HCT116 (cell line): ENCODE results near the gene TCEAL9. TPM values are rescaled to one million over a fixed set of nuclear protein-coding genes. Genes with fewer than 3 reads are reported as not detected.

Experiments
- ATAC-seq: fragments of 200-7000 bp; cut with Tn5 transposase; 2 replicates; pipeline ENCODE4 v1.9.1; 2020; ENCODE audit warnings: mild to moderate bottlenecking, moderate library complexity
- BruUV-seq: library from RNA; stranded (reverse); fragments of 400-500 nt; replicated peaks from 2 replicates; lab custom pipeline; 2021; lab: Mats Ljungman, UMichigan
- CTCF ChIA-PET: fragments of 300-600 bp; sonication (Branson Sonifier 250); formaldehyde crosslinking; loops from one replicate; lab custom pipeline; 2021; ENCODE audit warnings: antibody characterized with exemption; lab: Charles Lee
- POLR2A ChIA-PET: fragments of 300-600, 350-600 bp; sonication (Branson Sonifier 250); formaldehyde crosslinking; loops from one replicate; lab custom pipeline; 2021; ENCODE audit warnings: antibody characterized with exemption; lab: Charles Lee
- RAD21 ChIA-PET, 2 experiments: fragments of 300-600 bp; sonication (Branson Sonifier 250); formaldehyde crosslinking; loops; one replicate each; lab custom pipeline; 2023; ENCODE audit warnings: low total read pairs in 2 of 2; ENCODE audit not compliant: uncharacterized antibody in 2 of 2, unreplicated experiment in 2 of 2, low non-redundant PET in 1 of 2; lab: Charles Lee
- DNase-seq: peaks from one replicate; pipeline ENCODE4 v3.0.0-alpha.2; 2010; ENCODE audit warnings: low read depth, low spot score
- H2AFZ ChIP-seq: fragments of 200-600 bp; shearing (Covaris generic), sonication (generic); 2 replicates; pipeline ENCODE4 v1.6.1; 2017; ENCODE audit warnings: low read depth, mixed run types, mixed read lengths, antibody characterized with exemption, low read length; ENCODE audit not compliant: poor library complexity, severe bottlenecking
- H3K27ac ChIP-seq: 2 replicates; pipeline ENCODE4 v1.5.1; 2012; ENCODE audit warnings: low read depth, low read length
- H3K27me3 ChIP-seq: fragments of 200-600 bp; sonication (generic); 2 replicates; pipeline ENCODE4 v1.6.1; 2016; ENCODE audit warnings: mixed run types, low read length, mixed read lengths; ENCODE audit not compliant: insufficient read depth
- H3K36me3 ChIP-seq, 2 experiments: fragments of 200-500 bp in 1 of 2; fragments of 200-600 bp in 1 of 2; sonication (Bioruptor generic) in 1 of 2; sonication (generic) in 1 of 2; 2 replicates each; pipeline versions ENCODE4 v1.5.1 to v1.6.1; 2014 to 2016; ENCODE audit warnings: low read length in 2 of 2, inconsistent platforms in 1 of 2, mixed read lengths in 1 of 2, mixed run types in 1 of 2; ENCODE audit not compliant: insufficient read depth in 2 of 2, control insufficient read depth in 1 of 2
- H3K4me1 ChIP-seq, 2 experiments: fragments of 200-600 bp in 1 of 2; sonication (generic) in 1 of 2; 2 replicates each; pipeline versions ENCODE4 v1.5.1 to v1.6.1; 2012 to 2017; ENCODE audit warnings: low read length in 2 of 2, inconsistent platforms in 1 of 2, mild to moderate bottlenecking in 1 of 2, mixed read lengths in 1 of 2, mixed run types in 1 of 2, moderate library complexity in 1 of 2; ENCODE audit not compliant: insufficient read depth in 2 of 2, control insufficient read depth in 1 of 2
- H3K4me2 ChIP-seq: fragments of 200-600 bp; sonication (generic); 2 replicates; pipeline ENCODE4 v1.6.1; 2017; ENCODE audit warnings: mixed run types, low read length, mixed read lengths
- H3K4me3 ChIP-seq, 2 experiments: fragments of 200-600 bp in 1 of 2; sonication (generic) in 1 of 2; replicated peaks in 1 of 2; 2 replicates each; pipeline ENCODE4 v1.5.1; 2011 to 2016; ENCODE audit warnings: low read length in 2 of 2, control low read depth in 1 of 2, low read depth in 1 of 2, mild to moderate bottlenecking in 1 of 2, mixed read lengths in 1 of 2, mixed run types in 1 of 2
- H3K79me2 ChIP-seq: fragments of 200-600 bp; sonication (generic); 2 replicates; pipeline ENCODE4 v1.6.1; 2017; ENCODE audit warnings: mild to moderate bottlenecking, mixed run types, low read length, moderate library complexity, mixed read lengths; ENCODE audit not compliant: insufficient read depth
- H3K9ac ChIP-seq: fragments of 200-600 bp; sonication (generic); 2 replicates; pipeline ENCODE4 v1.6.1; 2016; ENCODE audit warnings: low read length, mixed read lengths
- H3K9me2 ChIP-seq: fragments of 200-600 bp; sonication (generic), shearing (Covaris generic); 2 replicates; pipeline ENCODE4 v1.6.1; 2017; ENCODE audit warnings: mixed run types, mild to moderate bottlenecking, moderate library complexity; ENCODE audit not compliant: insufficient read depth
- H3K9me3 ChIP-seq, 2 experiments: fragments of 200-500 bp in 1 of 2; fragments of 200-600 bp in 1 of 2; sonication (Bioruptor generic) in 1 of 2; sonication (generic) in 1 of 2; 2 replicates each; pipeline ENCODE4 v1.6.1; 2014 to 2017; ENCODE audit warnings: low read length in 2 of 2, mixed read lengths in 2 of 2, inconsistent platforms in 1 of 2, low read depth in 1 of 2, mild to moderate bottlenecking in 1 of 2, mixed run types in 1 of 2, moderate library complexity in 1 of 2; ENCODE audit not compliant: control insufficient read depth in 1 of 2, insufficient read depth in 1 of 2
- H4K20me1 ChIP-seq: fragments of 200-600 bp; sonication (generic), shearing (Covaris generic); 2 replicates; pipeline ENCODE4 v1.6.1; 2017; ENCODE audit warnings: mixed run types, mild to moderate bottlenecking, moderate library complexity; ENCODE audit not compliant: insufficient read depth
- CEBPB ChIP-seq: IDR thresholded peaks from 2 replicates; pipeline ENCODE4 v1.6.1; 2012; ENCODE audit warnings: low read depth
- EGR1 ChIP-seq: IDR thresholded peaks from 2 replicates; pipeline ENCODE4 v1.6.1; 2012; ENCODE audit warnings: low read depth
- ELF1 ChIP-seq: IDR thresholded peaks from 2 replicates; pipeline ENCODE4 v1.6.1; 2012; ENCODE audit warnings: low read depth, borderline replicate concordance
- MAX ChIP-seq: IDR thresholded peaks from 2 replicates; pipeline ENCODE4 v1.6.1; 2012
- POLR2A ChIP-seq: IDR thresholded peaks from 2 replicates; pipeline ENCODE4 v1.7.0; 2011; ENCODE audit warnings: borderline replicate concordance; ENCODE audit not compliant: insufficient read depth, insufficient read length; ENCODE audit errors: extremely low read depth
- SIN3A ChIP-seq: IDR thresholded peaks from 2 replicates; pipeline ENCODE4 v1.6.1; 2012; ENCODE audit warnings: low read depth
- SP1 ChIP-seq: IDR thresholded peaks from 2 replicates; pipeline ENCODE4 v1.6.1; 2012; ENCODE audit warnings: low read depth
- SRF ChIP-seq: IDR thresholded peaks from 2 replicates; pipeline ENCODE4 v1.6.1; 2012; ENCODE audit warnings: low read depth
- TCF7L2 ChIP-seq: IDR thresholded peaks from 2 replicates; pipeline ENCODE4 v1.7.0; 2011; ENCODE audit warnings: borderline replicate concordance, inconsistent platforms; ENCODE audit not compliant: insufficient read depth, insufficient read length; ENCODE audit errors: extremely low read depth
- YY1 ChIP-seq: IDR thresholded peaks from 2 replicates; pipeline ENCODE4 v1.6.1; 2011; ENCODE audit warnings: low read length, low read depth, moderate library complexity, mild to moderate bottlenecking; ENCODE audit not compliant: insufficient replicate concordance; ENCODE audit errors: extremely low read depth
- ZFX ChIP-seq: fragments of 450-650 bp; IDR thresholded peaks from 2 replicates; pipeline ENCODE4 v1.6.1; 2017
- ZNF274 ChIP-seq: fragments of 200-500 bp; sonication (Bioruptor generic); IDR thresholded peaks from 2 replicates; pipeline ENCODE4 v1.6.1; 2014; ENCODE audit warnings: mild to moderate bottlenecking, low read depth, low read length, inconsistent platforms
- intact Hi-C: fragments of 100-400 bp; cut with micrococcal nuclease; formaldehyde crosslinking; loops from 2 replicates; pipeline ENCODE4 v1.10.0; 2022
- total RNA-seq: library from RNA; stranded (reverse); gene quantifications from one replicate; pipeline ENCODE4 v1.2.1, GENCODE V29; 2021; ENCODE audit not compliant: unreplicated experiment
- TF ChIP-seq, protein P1 (sequence below): IDR thresholded peaks from 2 replicates; pipeline ENCODE4 v1.6.1; 2012; ENCODE audit warnings: low read depth
- TF ChIP-seq, protein P2 (sequence below): IDR thresholded peaks from 2 replicates; pipeline ENCODE4 v1.6.1; 2012
- TF ChIP-seq, protein P3 (sequence below), 3 experiments: fragments of 200-600 bp in 1 of 3; sonication (generic) in 1 of 3; IDR thresholded peaks in 2 of 3; conservative IDR thresholded peaks in 1 of 3; 2 replicates each; pipeline ENCODE4 v1.5.1; 2012 to 2017; ENCODE audit warnings: low read depth in 2 of 3, low read length in 2 of 3, antibody characterized with exemption in 1 of 3, borderline replicate concordance in 1 of 3, control low read depth in 1 of 3, mild to moderate bottlenecking in 1 of 3, mixed read lengths in 1 of 3, mixed run types in 1 of 3, moderate library complexity in 1 of 3; ENCODE audit not compliant: insufficient read depth in 1 of 3

Gene TCEAL9
- total RNA-seq, 1 experiment from 2014 or later: 28.8 TPM

DNA sequence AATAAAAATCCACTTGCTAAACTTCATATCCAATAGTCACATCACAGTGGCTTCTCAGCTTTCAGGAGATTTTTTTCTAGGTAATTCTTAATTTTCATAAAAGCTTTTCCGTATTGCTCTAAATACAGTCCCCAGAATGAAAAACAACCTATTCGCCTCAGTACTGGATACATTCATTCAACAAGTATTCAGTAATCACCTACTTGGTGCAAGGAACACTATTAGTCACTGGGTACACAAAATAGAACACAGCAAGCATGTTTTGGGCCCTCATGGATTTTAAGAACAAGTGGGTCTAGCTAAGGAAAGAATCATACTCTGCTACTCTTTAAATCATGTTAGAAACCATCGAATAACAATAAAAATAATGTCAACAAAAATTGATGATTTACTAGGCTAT is 17.3 kb downstream of the TCEAL9 start:
- no peak overlapping the region for H3K4me3 ChIP-seq
- H3K9ac ChIP-seq: no peak overlapping the region
- CTCF ChIA-PET: no interaction called here
- POLR2A ChIA-PET: no interaction called here
- H3K36me3 ChIP-seq: no peaks in the 10 kb centered on the region
- no TSS peak for BruUV-seq
- no peak overlapping the region for H3K27ac ChIP-seq
- no peaks in the 10 kb centered on the region for H3K9me3 ChIP-seq
- no peak overlapping the region for H2AFZ ChIP-seq
- no peak for ATAC-seq
- H3K4me2 ChIP-seq: no peak overlapping the region
- no peaks in the 10 kb centered on the region for H3K27me3 ChIP-seq
- H3K9me2 ChIP-seq: no peaks in the 10 kb centered on the region
- peaks cover 9% of the 10 kb centered on the region for H3K79me2 ChIP-seq
- TF ChIP-seq SP1: no peak
- no peak for TF ChIP-seq POLR2A
- no peak for TF ChIP-seq TCF7L2
- TF ChIP-seq, protein P1, sequence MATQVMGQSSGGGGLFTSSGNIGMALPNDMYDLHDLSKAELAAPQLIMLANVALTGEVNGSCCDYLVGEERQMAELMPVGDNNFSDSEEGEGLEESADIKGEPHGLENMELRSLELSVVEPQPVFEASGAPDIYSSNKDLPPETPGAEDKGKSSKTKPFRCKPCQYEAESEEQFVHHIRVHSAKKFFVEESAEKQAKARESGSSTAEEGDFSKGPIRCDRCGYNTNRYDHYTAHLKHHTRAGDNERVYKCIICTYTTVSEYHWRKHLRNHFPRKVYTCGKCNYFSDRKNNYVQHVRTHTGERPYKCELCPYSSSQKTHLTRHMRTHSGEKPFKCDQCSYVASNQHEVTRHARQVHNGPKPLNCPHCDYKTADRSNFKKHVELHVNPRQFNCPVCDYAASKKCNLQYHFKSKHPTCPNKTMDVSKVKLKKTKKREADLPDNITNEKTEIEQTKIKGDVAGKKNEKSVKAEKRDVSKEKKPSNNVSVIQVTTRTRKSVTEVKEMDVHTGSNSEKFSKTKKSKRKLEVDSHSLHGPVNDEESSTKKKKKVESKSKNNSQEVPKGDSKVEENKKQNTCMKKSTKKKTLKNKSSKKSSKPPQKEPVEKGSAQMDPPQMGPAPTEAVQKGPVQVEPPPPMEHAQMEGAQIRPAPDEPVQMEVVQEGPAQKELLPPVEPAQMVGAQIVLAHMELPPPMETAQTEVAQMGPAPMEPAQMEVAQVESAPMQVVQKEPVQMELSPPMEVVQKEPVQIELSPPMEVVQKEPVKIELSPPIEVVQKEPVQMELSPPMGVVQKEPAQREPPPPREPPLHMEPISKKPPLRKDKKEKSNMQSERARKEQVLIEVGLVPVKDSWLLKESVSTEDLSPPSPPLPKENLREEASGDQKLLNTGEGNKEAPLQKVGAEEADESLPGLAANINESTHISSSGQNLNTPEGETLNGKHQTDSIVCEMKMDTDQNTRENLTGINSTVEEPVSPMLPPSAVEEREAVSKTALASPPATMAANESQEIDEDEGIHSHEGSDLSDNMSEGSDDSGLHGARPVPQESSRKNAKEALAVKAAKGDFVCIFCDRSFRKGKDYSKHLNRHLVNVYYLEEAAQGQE: no peak
- TF ChIP-seq ZFX: no peak
- TF ChIP-seq, protein P2, sequence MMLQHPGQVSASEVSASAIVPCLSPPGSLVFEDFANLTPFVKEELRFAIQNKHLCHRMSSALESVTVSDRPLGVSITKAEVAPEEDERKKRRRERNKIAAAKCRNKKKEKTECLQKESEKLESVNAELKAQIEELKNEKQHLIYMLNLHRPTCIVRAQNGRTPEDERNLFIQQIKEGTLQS: no peak
- no peak for TF ChIP-seq SRF
- no peak for TF ChIP-seq ZNF274
- no peak for TF ChIP-seq ELF1
- no peak for TF ChIP-seq EGR1
- TF ChIP-seq MAX: no peak
- TF ChIP-seq, protein P3, sequence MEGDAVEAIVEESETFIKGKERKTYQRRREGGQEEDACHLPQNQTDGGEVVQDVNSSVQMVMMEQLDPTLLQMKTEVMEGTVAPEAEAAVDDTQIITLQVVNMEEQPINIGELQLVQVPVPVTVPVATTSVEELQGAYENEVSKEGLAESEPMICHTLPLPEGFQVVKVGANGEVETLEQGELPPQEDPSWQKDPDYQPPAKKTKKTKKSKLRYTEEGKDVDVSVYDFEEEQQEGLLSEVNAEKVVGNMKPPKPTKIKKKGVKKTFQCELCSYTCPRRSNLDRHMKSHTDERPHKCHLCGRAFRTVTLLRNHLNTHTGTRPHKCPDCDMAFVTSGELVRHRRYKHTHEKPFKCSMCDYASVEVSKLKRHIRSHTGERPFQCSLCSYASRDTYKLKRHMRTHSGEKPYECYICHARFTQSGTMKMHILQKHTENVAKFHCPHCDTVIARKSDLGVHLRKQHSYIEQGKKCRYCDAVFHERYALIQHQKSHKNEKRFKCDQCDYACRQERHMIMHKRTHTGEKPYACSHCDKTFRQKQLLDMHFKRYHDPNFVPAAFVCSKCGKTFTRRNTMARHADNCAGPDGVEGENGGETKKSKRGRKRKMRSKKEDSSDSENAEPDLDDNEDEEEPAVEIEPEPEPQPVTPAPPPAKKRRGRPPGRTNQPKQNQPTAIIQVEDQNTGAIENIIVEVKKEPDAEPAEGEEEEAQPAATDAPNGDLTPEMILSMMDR (IDR thresholded peaks at IDR 0.05 in 2 of 3, conservative IDR thresholded peaks at IDR 0.05 in 1 of 3; ENCODE audit: borderline replicate concordance in 1 of 3, insufficient read depth in 1 of 3, low read depth in 2 of 3, low read length in 2 of 3): no peak
- TF ChIP-seq YY1: no peak
- TF ChIP-seq CEBPB: no peak
- no peak for TF ChIP-seq SIN3A
- RAD21 ChIA-PET: no interaction called here
- H4K20me1 ChIP-seq: no peaks in the 10 kb centered on the region
- no peak for DNase-seq
- H3K4me1 ChIP-seq: peaks cover 2 to 16% of the 10 kb centered on the region in 2 experiments; a peak in 2 of 4 replicates
- intact Hi-C loops: no loop called here
